Lung (tissue), 12 donors: ENCODE results near the gene ARHGAP20. TPM values are rescaled to one million over a fixed set of nuclear protein-coding genes. Genes with fewer than 3 reads are reported as not detected.

Experiments
- ATAC-seq: fragments of 200-7000 bp; cut with Tn5 transposase; one replicate; pipeline ENCODE4 v1.9.1; 2020; ENCODE audit warnings: moderate number of reproducible peaks; ENCODE audit not compliant: insufficient read depth, low FRiP score
- DNase-seq, 3 donors: peaks; one replicate each; pipeline ENCODE4 v3.0.0-alpha.2; 2013 to 2017
- H3K27ac ChIP-seq, 2 donors: one replicate each; pipeline ENCODE4 v1.5.1; 2013; ENCODE audit warnings: mild to moderate bottlenecking in 2 of 2, moderate library complexity in 2 of 2, control low read depth in 1 of 2, inconsistent platforms in 1 of 2, low read depth in 1 of 2, low read length in 1 of 2
- H3K27me3 ChIP-seq, 3 donors: one replicate each; pipeline ENCODE4 v1.5.1; 2013; ENCODE audit warnings: low read length in 2 of 3; ENCODE audit not compliant: control insufficient read depth in 3 of 3, insufficient read depth in 3 of 3
- H3K36me3 ChIP-seq, 4 donors: one replicate each; pipeline ENCODE4 v1.5.1; 2013; ENCODE audit warnings: low read length in 4 of 4, mild to moderate bottlenecking in 1 of 4, moderate library complexity in 1 of 4; ENCODE audit not compliant: control insufficient read depth in 4 of 4, insufficient read depth in 4 of 4
- H3K4me1 ChIP-seq, 5 donors: one replicate each; pipeline ENCODE4 v1.5.1; 2013; ENCODE audit warnings: low read length in 5 of 5, mild to moderate bottlenecking in 2 of 5, moderate library complexity in 1 of 5; ENCODE audit not compliant: control insufficient read depth in 5 of 5, insufficient read depth in 5 of 5
- H3K4me3 ChIP-seq: one replicate; pipeline ENCODE4 v1.5.1; 2013; ENCODE audit warnings: mild to moderate bottlenecking, control low read depth, moderate library complexity
- H3K9ac ChIP-seq, 2 donors: one replicate each; pipeline ENCODE4 v1.5.1; 2013; ENCODE audit warnings: low read length in 2 of 2, control low read depth in 1 of 2; ENCODE audit not compliant: insufficient read depth in 1 of 2
- H3K9me3 ChIP-seq, 4 donors: one replicate each; pipeline ENCODE4 v1.5.1; 2013; ENCODE audit warnings: low read length in 3 of 4, mild to moderate bottlenecking in 1 of 4, moderate library complexity in 1 of 4; ENCODE audit not compliant: control insufficient read depth in 4 of 4, insufficient read depth in 3 of 4
- CTCF ChIP-seq: IDR thresholded peaks from 2 replicates; pipeline ENCODE4 v1.5.1; 2012; ENCODE audit warnings: mild to moderate bottlenecking; ENCODE audit errors: control extremely low read depth, extremely low read depth
- WGBS, 2 donors: extraction: QIAGEN DNeasy Blood & Tissue Kit; methylation state at CpG; one replicate each; pipeline ENCODE4 v1.1.7; 2013; 5-methylcytosine and 5-hydroxymethylcytosine counted together
- polyA plus RNA-seq, 2 donors: library from polyadenylated mRNA; stranded (reverse); fragments of 200-250 nt; gene quantifications; one replicate each; pipeline ENCODE4 v1.2.1, GENCODE V29; 2013
- total RNA-seq, 2 donors: library from RNA; depleted of rRNA in 1 of 2; stranded (reverse); fragments of >200 nt in 1 of 2; gene quantifications; one replicate each; pipeline ENCODE4 v1.2.1, GENCODE V29; 2014 to 2021
- donor health status: control.
- donor health status: control.
- donor health status: Bipolar disorder and iron deficiency.
- donor health status: healthy.
- donor health status: DM: yes; HTN: yes; CAD: no.

The ARHGAP20 gene
- total and polyA plus RNA-seq, 4 donors: 0.67 to 20.9 (median 3.0) TPM

GRCh38 chr11:110724358-110724757 lies 12.1 kb upstream of the ARHGAP20 start:
- no peak overlapping the region for H3K27ac ChIP-seq
- ATAC-seq (no peak), DNase-seq (no peak)
- 69 to 99% methylated on average over 2 of the region's 2 CpGs for WGBS, 2 donors
- no peak overlapping the region for H3K4me3 ChIP-seq
- peaks cover 0 to 3% (median 0%) of the 10 kb centered on the region in 4 donors for H3K9me3 ChIP-seq
- no peak overlapping the region for H3K9ac ChIP-seq
- H3K4me1 ChIP-seq: peaks cover 0 to 5% (median 0%) of the 10 kb centered on the region in 5 donors
- no peak for TF ChIP-seq CTCF
- H3K27me3 ChIP-seq: no peaks in the 10 kb centered on the region
- no peaks in the 10 kb centered on the region for H3K36me3 ChIP-seq

GRCh38 chr11:110720431-110721275 lies 8.4 kb upstream of the ARHGAP20 start:
- Histone ChIP-seq H3K27ac (no peak overlapping the region), H3K27me3 (no peaks in the 10 kb centered on the region), H3K9ac (no peak overlapping the region), H3K4me3 (no peak overlapping the region), H3K9me3 (no peaks in the 10 kb centered on the region), H3K36me3 (no peaks in the 10 kb centered on the region), H3K4me1 (peaks cover 0 to 5% (median 0%) of the 10 kb centered on the region in 5 donors)
- ATAC-seq: no peak
- TF ChIP-seq CTCF: no peak
- DNase-seq: peak in 2 of 3 donors; percentile 47 to 80
- 64 to 78% methylated on average over 3 of the region's 3 CpGs for WGBS, 2 donors

GRCh38 chr11:110716361-110716760 lies 4.1 kb upstream of the ARHGAP20 start:
- no peak for TF ChIP-seq CTCF
- ATAC-seq: no peak
- WGBS, 2 donors: 96 to 97% methylated on average over 2 of the region's 2 CpGs
- no peak overlapping the region for H3K4me3 ChIP-seq
- no peak overlapping the region for H3K9ac ChIP-seq
- no peaks in the 10 kb centered on the region for H3K9me3 ChIP-seq
- H3K4me1 ChIP-seq: peaks cover 0 to 27% (median 5%) of the 10 kb centered on the region in 5 donors
- DNase-seq: no peak
- H3K36me3 ChIP-seq: peaks cover 0 to 4% (median 0%) of the 10 kb centered on the region in 4 donors
- no peaks in the 10 kb centered on the region for H3K27me3 ChIP-seq
- no peak overlapping the region for H3K27ac ChIP-seq
